Right lung (tissue), 5 donors: ENCODE results near the gene CCDC142. TPM values are rescaled to one million over a fixed set of nuclear protein-coding genes. Genes with fewer than 3 reads are reported as not detected.
"Not testable (repeated sequence)": the region's sequence is repeated elsewhere in the genome, so short reads cannot be mapped to it uniquely, and the experiment has no call there.

Experiments used
- DNase-seq, 2 donors: peaks; one replicate each; pipeline ENCODE4 v3.0.0-alpha.2; 2013
- polyA plus RNA-seq, 5 donors: library from polyadenylated mRNA; unstranded; fragments of 120-200 nt; gene quantifications; one replicate each; pipeline versions ENCODE4 v1.2.1 to v1.2.3, GENCODE V29; 2013; ENCODE audit warnings: inconsistent platforms in 1 of 5, low replicate concordance in 1 of 5; ENCODE audit not compliant: insufficient read length in 5 of 5, insufficient read depth in 1 of 5

CCDC142 gene
- polyA plus RNA-seq, 5 donors, result 13.0 to 18.1 (median 16.4) TPM

DNA sequence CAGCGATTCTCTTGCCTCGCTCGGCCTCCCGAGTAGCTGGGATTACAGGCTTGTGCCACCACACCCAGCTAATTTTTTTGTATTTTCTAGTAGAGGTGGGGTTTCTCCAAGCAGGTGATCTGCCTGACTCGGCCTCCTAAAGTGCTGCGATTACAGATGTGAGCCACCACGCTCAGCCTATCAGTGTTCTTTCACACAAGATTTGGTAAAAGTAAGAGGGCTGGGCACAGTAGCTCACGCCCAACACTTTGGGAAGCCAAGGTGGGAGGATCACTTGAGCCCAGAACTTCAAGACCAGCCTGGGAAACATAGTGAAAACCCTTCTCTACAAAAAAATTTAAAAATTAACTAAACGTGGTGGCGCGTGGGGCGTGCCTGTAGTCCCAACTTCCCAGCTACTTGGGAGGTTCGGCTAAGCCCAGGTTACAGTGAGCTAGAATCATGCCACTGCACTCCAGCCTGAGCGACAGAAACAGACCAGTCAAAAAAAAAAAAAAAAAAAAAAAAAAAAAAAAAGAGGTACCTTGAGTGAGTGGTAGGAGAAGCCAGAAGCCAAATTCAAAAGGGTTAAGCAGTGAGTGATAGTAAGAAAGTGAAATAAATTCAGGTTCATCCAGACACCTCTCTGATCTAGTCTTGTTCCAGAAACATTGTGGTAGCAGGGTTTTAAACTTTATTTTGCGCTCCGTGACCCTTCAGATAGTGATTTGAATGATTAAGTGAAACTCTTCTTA lies 11.3 kb downstream of the CCDC142 start:
- no peak for DNase-seq

DNA sequence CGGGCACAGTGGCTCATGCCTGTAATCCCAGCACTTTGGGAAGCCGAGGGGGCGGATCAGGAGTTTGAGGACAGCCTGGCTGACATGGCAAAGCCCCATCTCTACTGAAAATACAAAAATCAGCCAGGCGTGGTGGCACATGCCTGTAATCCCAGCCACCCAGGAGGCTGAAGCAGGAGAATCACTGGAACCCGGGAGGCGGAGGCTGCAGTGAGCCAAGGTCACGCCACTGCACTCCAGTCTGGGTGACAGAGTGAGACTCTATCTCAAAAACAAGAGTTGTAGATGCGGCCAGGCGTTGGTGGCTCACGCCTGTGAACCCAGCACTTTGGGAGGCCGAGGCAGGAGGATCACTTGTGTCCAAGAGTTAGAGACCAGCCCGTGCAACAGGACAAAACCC lies 12.1 kb downstream of the CCDC142 start:
- DNase-seq, result not testable (repeated sequence)

GRCh38 chr2:74464406-74464805 lies 18.4 kb downstream of the CCDC142 start:
- no peak for DNase-seq

DNA sequence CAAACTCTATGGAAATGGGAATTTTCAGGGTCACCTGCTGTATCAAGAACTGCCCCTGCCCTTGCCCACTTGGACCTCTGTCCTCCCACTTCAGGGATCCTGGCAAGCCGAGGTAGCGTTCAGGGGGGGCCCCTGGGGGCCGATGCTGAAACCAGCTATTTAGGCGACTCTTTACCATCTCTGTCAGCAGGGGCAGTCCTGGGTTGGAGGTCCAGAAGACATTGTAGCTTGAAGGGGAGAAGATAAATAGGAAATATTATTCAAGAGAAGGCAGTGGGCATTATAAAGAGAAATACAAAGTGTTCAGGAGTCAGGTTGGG lies 20.1 kb downstream of the CCDC142 start:
- no peak for DNase-seq

GRCh38 chr2:74462054-74462785 lies 20.6 kb downstream of the CCDC142 start:
- DNase-seq, result no peak

DNA sequence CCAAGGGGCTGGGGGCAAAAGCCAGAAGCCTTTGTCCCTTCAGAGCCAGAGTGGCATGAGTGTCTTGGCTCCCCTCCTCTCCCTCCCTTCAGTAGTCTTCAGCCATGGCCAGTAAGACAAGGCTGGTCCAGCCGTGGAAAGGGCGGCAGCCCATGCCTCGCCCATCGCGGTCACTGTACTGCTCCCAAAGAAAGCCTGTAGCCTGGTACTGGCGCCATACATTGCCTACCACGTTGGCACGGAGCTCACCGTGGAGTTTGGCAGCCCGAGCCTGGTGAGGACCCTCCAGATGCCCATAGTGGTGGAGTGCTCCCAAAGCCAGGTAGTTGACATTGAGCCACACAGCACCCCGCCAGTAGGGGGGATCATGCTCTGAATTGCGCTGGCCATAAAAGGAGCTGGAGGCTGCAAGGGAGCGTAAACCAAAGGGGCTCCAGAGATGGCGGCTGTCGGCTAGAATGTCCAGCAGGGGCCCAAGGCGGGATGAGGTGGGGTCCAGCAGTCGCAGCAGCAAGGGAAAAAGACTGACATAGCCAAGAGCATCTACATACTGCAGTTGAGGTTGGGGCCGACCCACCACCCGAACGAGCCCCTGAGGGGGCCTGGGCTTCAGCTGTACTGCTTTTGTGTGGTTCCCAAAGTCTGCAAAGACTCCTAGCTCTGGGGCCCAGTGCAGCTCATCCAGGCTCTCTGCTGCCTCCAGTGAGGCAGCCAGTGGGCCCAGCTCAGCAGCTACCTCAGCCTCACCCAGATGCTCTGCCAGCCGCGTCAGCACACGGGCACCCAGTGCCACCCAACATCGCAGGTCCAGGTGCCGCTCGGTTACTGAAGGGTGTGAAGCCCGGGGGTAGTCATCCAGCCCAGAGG lies 21.4 kb downstream of the CCDC142 start:
- no peak for DNase-seq

DNA sequence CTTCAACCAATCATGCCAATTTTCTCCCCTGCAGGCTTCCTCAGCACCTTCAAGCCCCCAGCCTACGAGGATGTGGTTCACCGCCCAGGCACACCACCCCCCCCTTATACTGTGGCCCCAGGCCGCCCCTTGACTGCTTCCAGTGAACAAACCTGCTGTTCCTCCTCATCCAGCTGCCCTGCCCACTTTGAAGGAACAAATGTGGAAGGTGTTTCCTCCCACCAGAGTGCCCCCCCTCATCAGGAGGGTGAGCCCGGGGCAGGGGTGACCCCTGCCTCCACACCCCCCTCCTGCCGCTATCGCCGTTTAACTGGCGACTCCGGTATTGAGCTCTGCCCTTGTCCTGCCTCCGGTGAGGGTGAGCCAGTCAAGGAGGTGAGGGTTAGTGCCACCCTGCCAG lies 22.6 kb downstream of the CCDC142 start:
- not testable (repeated sequence) for DNase-seq

GRCh38 chr2:74459503-74460118 lies 23.2 kb downstream of the CCDC142 start:
- DNase-seq, result not testable (repeated sequence)

GRCh38 chr2:74458938-74459363 lies 23.8 kb downstream of the CCDC142 start:
- DNase-seq, result no peak

GRCh38 chr2:74458132-74458937 lies 24.5 kb downstream of the CCDC142 start, which contains the start of gene WBP1:
Gene WBP1, plus strand, starts transcription at chr2:74458438. Its CDS starts 165 bp downstream, at chr2:74458603.
- DNase-seq, result peak; percentile 99 to 100

- DNase-seq, result no peak
Observed at GRCh38 chr2:74457549-74458131, 25.2 kb downstream of the CCDC142 start.

DNA sequence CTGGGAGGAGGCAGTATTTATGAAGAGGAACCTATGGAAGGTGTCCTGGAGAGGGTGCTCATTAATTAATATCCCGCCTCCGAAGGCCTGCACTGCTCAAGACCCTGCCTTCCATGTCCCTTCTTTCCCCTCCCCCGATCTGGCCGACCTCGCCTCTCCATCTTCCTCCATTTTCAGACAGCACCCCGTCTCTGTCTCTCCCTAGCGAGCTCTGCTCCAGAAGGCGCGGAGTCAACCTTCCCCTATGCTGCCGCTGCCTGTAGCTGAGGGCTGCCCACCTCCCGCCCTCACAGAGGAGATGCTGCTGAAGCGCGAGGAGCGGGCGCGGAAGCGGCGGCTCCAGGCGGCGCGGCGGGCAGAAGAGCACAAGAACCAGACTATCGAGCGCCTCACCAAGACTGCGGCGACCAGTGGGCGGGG lies 25.7 kb downstream of the CCDC142 start:
- DNase-seq, result peak in 1 of 2 donors; percentile 29

GRCh38 chr2:74454654-74455511 lies 27.9 kb downstream of the CCDC142 start, which contains the start of gene INO80B:
Gene INO80B, plus strand, starts transcription at chr2:74455087. Its CDS starts 30 bp downstream, at chr2:74455117.
- DNase-seq, result peak; percentile 96 to 98

GRCh38 chr2:74450570-74451190 lies 32.1 kb downstream of the CCDC142 start:
- DNase-seq, result no peak

DNA sequence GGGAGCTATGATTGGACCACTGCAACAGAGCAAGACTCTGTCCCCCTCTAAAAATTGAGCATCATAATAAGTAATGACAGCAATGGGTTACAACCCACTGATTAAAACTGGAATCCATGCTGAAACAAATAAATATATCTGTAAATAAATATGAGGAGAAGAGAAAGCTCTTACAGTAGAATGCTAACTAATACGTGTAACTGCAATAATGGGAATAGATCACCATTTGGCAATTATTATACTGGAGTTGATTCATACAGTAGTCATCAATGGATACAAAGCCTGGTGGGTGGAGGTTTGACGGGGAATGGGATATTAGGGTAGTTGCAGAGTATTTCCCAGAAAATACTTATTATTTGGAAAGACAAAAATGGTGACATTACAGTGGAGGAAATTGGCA lies 34.0 kb downstream of the CCDC142 start:
- DNase-seq, result no peak

DNA sequence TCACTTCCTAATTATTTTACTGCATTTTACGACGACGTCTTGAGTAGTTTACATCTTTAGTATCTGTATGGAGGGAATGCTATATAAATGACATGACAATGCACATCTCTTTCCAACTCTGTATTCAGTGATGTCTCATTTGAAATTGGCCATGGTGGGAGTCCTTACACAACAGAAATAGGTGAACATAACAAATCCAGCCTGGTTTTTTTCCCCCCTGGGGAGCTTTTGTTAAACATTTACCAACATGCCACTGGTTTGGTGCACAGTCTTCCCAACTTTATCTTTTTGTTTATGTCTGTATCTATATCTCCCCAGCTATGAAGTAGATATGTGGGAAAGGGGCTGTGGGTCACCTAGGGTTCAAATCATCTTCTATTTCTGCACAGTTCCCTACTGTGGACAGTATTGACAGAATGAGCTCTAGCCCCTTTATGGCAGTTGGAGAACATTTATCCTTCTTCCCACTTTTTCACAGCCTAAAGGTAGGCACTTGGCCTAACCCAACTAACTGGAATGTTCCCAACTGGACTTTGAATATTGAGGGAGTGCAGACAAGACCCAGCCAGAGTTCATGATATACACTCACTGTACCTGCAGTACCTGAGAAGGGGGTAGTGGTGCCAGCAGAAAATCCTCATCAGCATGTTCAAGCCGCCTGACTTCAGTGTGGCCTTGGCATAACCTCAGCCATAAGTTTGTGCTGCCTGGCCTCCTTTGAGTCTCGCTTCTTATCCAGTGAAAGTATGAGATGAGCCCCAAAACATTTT lies 35.4 kb downstream of the CCDC142 start:
- no peak for DNase-seq

DNA sequence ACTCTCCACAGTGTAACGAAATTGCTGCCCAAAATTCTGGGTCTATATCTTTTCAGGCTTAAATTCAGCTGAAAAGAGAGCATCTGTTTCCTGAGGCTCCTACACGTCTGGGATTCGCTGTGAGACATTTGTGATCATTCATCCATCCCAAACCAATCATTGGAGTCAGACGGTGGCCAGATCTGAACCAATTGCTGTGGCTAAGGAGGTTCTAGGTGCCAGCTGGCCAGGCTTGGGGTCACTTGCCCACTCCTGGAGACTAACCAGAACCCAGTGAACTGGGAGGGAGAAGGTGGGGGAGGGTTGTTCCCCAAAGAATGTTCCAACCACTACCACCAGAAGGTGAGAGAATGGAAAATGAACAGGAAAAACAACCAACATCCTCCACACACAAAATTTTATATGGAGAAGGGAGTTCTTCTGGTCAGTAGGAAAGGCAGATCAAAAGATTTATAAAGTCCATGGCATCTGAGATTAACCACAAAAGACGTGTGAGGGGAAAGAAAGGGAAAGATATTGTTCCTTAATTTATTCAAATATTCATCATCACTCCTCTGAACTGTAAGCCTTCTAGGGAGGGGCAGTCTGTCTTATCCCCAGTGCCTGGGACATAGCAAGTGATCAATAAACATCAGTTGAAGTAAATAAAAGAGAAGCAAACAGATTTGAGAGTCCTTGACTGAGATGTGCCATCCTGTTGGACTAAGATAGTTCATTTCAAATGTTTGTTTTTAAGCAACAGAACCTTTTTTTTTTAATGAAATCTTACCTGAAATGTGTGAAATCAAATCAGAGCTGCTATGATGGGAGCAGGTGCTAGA lies 38.1 kb downstream of the CCDC142 start:
- no peak for DNase-seq
